HFFc6 (cell line): ENCODE results near the gene RNF182. TPM values are rescaled to one million over a fixed set of nuclear protein-coding genes. Genes with fewer than 3 reads are reported as not detected.

Source experiments
- DNase-seq: peaks from one replicate; pipeline ENCODE4 v3.0.0-alpha.2; 2018
- H3K27ac Mint-ChIP-seq: 2 replicates; pipeline ENCODE4 v1.8.0; 2020; ENCODE audit warnings: mild to moderate bottlenecking, mixed read lengths
- H3K27me3 Mint-ChIP-seq: 2 replicates; pipeline ENCODE4 v1.8.0; 2021; ENCODE audit warnings: mild to moderate bottlenecking, moderate library complexity, mixed read lengths; ENCODE audit not compliant: insufficient read depth
- H3K36me3 Mint-ChIP-seq: 2 replicates; pipeline ENCODE4 v1.8.0; 2021; ENCODE audit warnings: low read depth, mixed read lengths
- H3K4me1 Mint-ChIP-seq: 2 replicates; pipeline ENCODE4 v1.8.0; 2020; ENCODE audit warnings: low read depth, mixed read lengths
- H3K4me3 Mint-ChIP-seq: 2 replicates; pipeline ENCODE4 v1.8.0; 2020; ENCODE audit warnings: mild to moderate bottlenecking, moderate library complexity, mixed read lengths
- H3K9me3 Mint-ChIP-seq: 2 replicates; pipeline ENCODE4 v1.8.0; 2020; ENCODE audit warnings: mild to moderate bottlenecking, mixed read lengths
- CTCF ChIP-seq: fragments of 200-600 bp; sonication (generic); IDR thresholded peaks from 2 replicates; pipeline ENCODE4 v1.5.0; 2021; ENCODE audit warnings: antibody characterized with exemption, mild to moderate bottlenecking
- total RNA-seq, 6 experiments: library from RNA; stranded (reverse); fragmentation: NEBNext Ultra II Directional; extraction: Animal tissue kit (Norgen Biotek cat#: 25700); gene quantifications; 2 replicates in 1 of 6; 3 replicates in 5 of 6; pipeline ENCODE4 v1.2.3, GENCODE V29; 2021

The RNF182 gene
- total RNA-seq, 6 experiments from 2014 or later = 0.48 to 6.1 (median 0.84) TPM

GRCh38 chr6:13884397-13884796 lies 40.4 kb upstream of the RNF182 start:
- Mint-ChIP-seq H3K9me3 (no peaks in the 10 kb centered on the region), H3K27ac (no peak overlapping the region), H3K4me1 (no peaks in the 10 kb centered on the region), H3K27me3 (peaks cover 11% of the 10 kb centered on the region), H3K4me3 (no peak overlapping the region), H3K36me3 (no peaks in the 10 kb centered on the region)
- no peak for TF ChIP-seq CTCF
- DNase-seq = no peak

GRCh38 chr6:13885601-13886000 lies 39.2 kb upstream of the RNF182 start:
- H3K9me3 Mint-ChIP-seq = no peaks in the 10 kb centered on the region
- H3K27me3 Mint-ChIP-seq = peaks cover 11% of the 10 kb centered on the region
- TF ChIP-seq CTCF = no peak
- H3K4me1 Mint-ChIP-seq = no peaks in the 10 kb centered on the region
- no peak overlapping the region for H3K4me3 Mint-ChIP-seq
- H3K36me3 Mint-ChIP-seq = no peaks in the 10 kb centered on the region
- DNase-seq = no peak
- H3K27ac Mint-ChIP-seq = no peak overlapping the region

GRCh38 chr6:13886949-13887348 lies 37.8 kb upstream of the RNF182 start:
- DNase-seq = no peak
- no peak overlapping the region for H3K27ac Mint-ChIP-seq
- no peaks in the 10 kb centered on the region for H3K4me1 Mint-ChIP-seq
- no peak overlapping the region for H3K4me3 Mint-ChIP-seq
- TF ChIP-seq CTCF = no peak
- peaks cover 11% of the 10 kb centered on the region for H3K27me3 Mint-ChIP-seq
- H3K9me3 Mint-ChIP-seq = no peaks in the 10 kb centered on the region
- no peaks in the 10 kb centered on the region for H3K36me3 Mint-ChIP-seq

- Mint-ChIP-seq H3K4me3 (no peak overlapping the region), H3K27me3 (peaks cover 6% of the 10 kb centered on the region), H3K36me3 (no peaks in the 10 kb centered on the region), H3K4me1 (no peaks in the 10 kb centered on the region), H3K27ac (no peak overlapping the region), H3K9me3 (no peaks in the 10 kb centered on the region)
- no peak for DNase-seq
- no peak for TF ChIP-seq CTCF
These were observed 32.6 kb upstream of the RNF182 start for GRCh38 chr6:13892017-13892645.

- H3K9me3 Mint-ChIP-seq = no peaks in the 10 kb centered on the region
- H3K4me3 Mint-ChIP-seq = no peak overlapping the region
- no peak overlapping the region for H3K27ac Mint-ChIP-seq
- H3K27me3 Mint-ChIP-seq = peaks cover 19% of the 10 kb centered on the region
- no peak for DNase-seq
- TF ChIP-seq CTCF = no peak
- no peaks in the 10 kb centered on the region for H3K36me3 Mint-ChIP-seq
- no peaks in the 10 kb centered on the region for H3K4me1 Mint-ChIP-seq
These were observed 21.8 kb upstream of the RNF182 start for GRCh38 chr6:13902922-13903321.

- Mint-ChIP-seq H3K27me3 (peaks cover 15% of the 10 kb centered on the region), H3K27ac (no peak overlapping the region), H3K36me3 (no peaks in the 10 kb centered on the region), H3K4me1 (no peaks in the 10 kb centered on the region), H3K4me3 (no peak overlapping the region), H3K9me3 (no peaks in the 10 kb centered on the region)
- no peak for DNase-seq
- TF ChIP-seq CTCF = no peak
These were observed 21.4 kb upstream of the RNF182 start for GRCh38 chr6:13903364-13903763.
